K562 (cell line): ENCODE measurements around the gene COG2. TPM values are rescaled to one million over a fixed set of nuclear protein-coding genes. Genes with fewer than 3 reads are reported as not detected.

Experiments
- ATAC-seq: fragments of 200-7000 bp; cut with Tn5 transposase; 3 replicates; pipeline ENCODE4 v1.9.1; 2020; ENCODE audit warnings: moderate library complexity
- BruUV-seq: library from RNA; stranded (reverse); fragments of 400-500 nt; replicated peaks from 2 replicates; lab custom pipeline; 2021; lab: Mats Ljungman, UMichigan
- CTCF ChIA-PET: fragments of 300-600 bp; formaldehyde crosslinking; extraction: SDS; loops from one replicate; lab custom pipeline; 2021; ENCODE audit warnings: low intra/inter-chr PET ratio; lab: Yijun Ruan, JAX
- POLR2A ChIA-PET: fragments of 300-600, 350-650 bp; sonication (Branson Sonifier 250); formaldehyde crosslinking; extraction: SDS; loops from one replicate; lab custom pipeline; 2021; ENCODE audit warnings: antibody characterized with exemption, inconsistent platforms; lab: Yijun Ruan, JAX
- DNase-seq, 4 experiments: peaks; one replicate each; pipeline versions ENCODE4 v3.0.0 to v3.0.0-alpha.2; 2011 to 2018; ENCODE audit warnings: low spot score in 3 of 4, mixed read lengths in 3 of 4; ENCODE audit errors: extremely low read depth in 1 of 4
- FAIRE-seq: peaks from 2 replicates; lab custom pipeline; 2011; peaks lifted over from hg19 to GRCh38; lab: Jason Lieb, UNC
- H2AFZ ChIP-seq: 2 replicates; pipeline ENCODE4 v1.6.0; 2011; ENCODE audit warnings: low read depth, low read length, control low read depth, inconsistent platforms
- H3K27ac ChIP-seq: fragments of 200-600 bp; 3 replicates; pipeline ENCODE4 v1.8.0; 2011; ENCODE audit warnings: low read depth, mild to moderate bottlenecking, control low read depth, inconsistent platforms, low read length, moderate library complexity, mixed read lengths; ENCODE audit errors: extremely low read depth
- H3K27me3 ChIP-seq, 2 experiments: fragments of 300-600 bp in 1 of 2; 2 replicates in 1 of 2; 3 replicates in 1 of 2; pipeline versions ENCODE4 v1.6.0 to v1.8.0; 2011; ENCODE audit warnings: inconsistent platforms in 2 of 2, low read length in 2 of 2, mild to moderate bottlenecking in 1 of 2, mixed read lengths in 1 of 2, moderate library complexity in 1 of 2; ENCODE audit not compliant: control insufficient read depth in 2 of 2, insufficient read depth in 2 of 2
- H3K36me3 ChIP-seq: fragments of 300-600 bp; 3 replicates; pipeline ENCODE4 v1.8.0; 2011; ENCODE audit warnings: mild to moderate bottlenecking, low read length, inconsistent platforms; ENCODE audit not compliant: control insufficient read depth, insufficient read depth
- H3K4me1 ChIP-seq, 2 experiments: fragments of 200-600 bp in 1 of 2; replicated peaks in 1 of 2; 2 replicates in 1 of 2; 3 replicates in 1 of 2; pipeline versions ENCODE4 v1.5.1 to v1.8.0; 2011; ENCODE audit warnings: inconsistent platforms in 2 of 2, low read length in 2 of 2, mild to moderate bottlenecking in 1 of 2, mixed read lengths in 1 of 2, moderate library complexity in 1 of 2; ENCODE audit not compliant: control insufficient read depth in 2 of 2, insufficient read depth in 2 of 2
- H3K4me2 ChIP-seq: 2 replicates; pipeline ENCODE4 v1.6.1; 2011; ENCODE audit warnings: low read length, control low read depth, inconsistent platforms, mixed read lengths; ENCODE audit not compliant: insufficient read depth
- H3K4me3 ChIP-seq: fragments of 200-600 bp; sonication (generic), shearing (Covaris generic); 2 replicates; pipeline ENCODE4 v1.5.1; 2016; ENCODE audit warnings: control low read depth, inconsistent platforms
- H3K79me2 ChIP-seq: fragments of 200-600 bp; 3 replicates; pipeline ENCODE4 v1.8.0; 2011; ENCODE audit warnings: low read length, inconsistent platforms; ENCODE audit not compliant: control insufficient read depth, insufficient read depth
- H3K9ac ChIP-seq, 2 experiments: 2 replicates each; pipeline versions ENCODE4 v1.6.0 to v1.6.1; 2011; ENCODE audit warnings: low read depth in 2 of 2, low read length in 2 of 2, control low read depth in 1 of 2, inconsistent platforms in 1 of 2, mild to moderate bottlenecking in 1 of 2, mixed read lengths in 1 of 2; ENCODE audit not compliant: insufficient read depth in 1 of 2
- H3K9me1 ChIP-seq: one replicate; pipeline ENCODE4 v1.6.0; 2011; ENCODE audit warnings: inconsistent platforms, mild to moderate bottlenecking, low read length, moderate library complexity; ENCODE audit not compliant: control insufficient read depth, insufficient read depth
- H3K9me3 ChIP-seq: replicated peaks from 2 replicates; pipeline ENCODE4 v1.5.1; 2011; ENCODE audit warnings: low read depth, low read length, inconsistent platforms; ENCODE audit not compliant: control insufficient read depth, insufficient read depth
- H4K20me1 ChIP-seq: replicated peaks from 2 replicates; pipeline ENCODE4 v1.6.1; 2011; ENCODE audit warnings: low read length, inconsistent platforms, mixed read lengths; ENCODE audit not compliant: control insufficient read depth, insufficient read depth
- MYC ChIP-seq, 2 experiments: fragments of 250-450 bp in 1 of 2; sonication (Bioruptor Pico) in 1 of 2; IDR thresholded peaks; 2 replicates each; pipeline versions ENCODE4 v1.5.1 to v1.6.1; 2012 to 2021; ENCODE audit warnings: low read depth in 2 of 2, borderline replicate concordance in 1 of 2, improper control_type of control experiment in 1 of 2, low read length in 1 of 2, mild to moderate bottlenecking in 1 of 2, moderate library complexity in 1 of 2
- PML ChIP-seq: IDR thresholded peaks from 2 replicates; pipeline ENCODE4 v1.6.1; 2012; ENCODE audit warnings: low read length, inconsistent platforms
- RFX1 ChIP-seq: fragments of 450-650 bp; IDR thresholded peaks from 2 replicates; pipeline ENCODE4 v1.6.1; 2016; ENCODE audit warnings: mild to moderate bottlenecking, moderate library complexity
- SLC30A9 ChIP-seq: fragments of 250-450 bp; sonication (Bioruptor Pico); IDR thresholded peaks from 2 replicates; pipeline ENCODE4 v1.8.0; 2022; ENCODE audit warnings: mild to moderate bottlenecking, moderate library complexity
- SMAD1 ChIP-seq: fragments of 150-350 bp; IDR thresholded peaks from 2 replicates; pipeline ENCODE4 v1.6.1; 2014; ENCODE audit warnings: low read length, low read depth; ENCODE audit not compliant: partially characterized antibody
- ZNF146 ChIP-seq: IDR thresholded peaks from one replicate; pipeline ENCODE4 v1.6.1; 2018; ENCODE audit warnings: missing compliant biosample characterization; ENCODE audit not compliant: unreplicated experiment
- WGBS: fragments of 100-300 bp; shearing (Covaris generic); methylation state at CpG from one replicate; pipeline ENCODE4 v1.1.6; 2016; ENCODE audit warnings: low coverage, mixed read lengths; ENCODE audit not compliant: insufficient coverage; ENCODE audit errors: missing lambda C conversion rate; 5-methylcytosine and 5-hydroxymethylcytosine counted together
- in situ Hi-C: fragments of 300-500 bp; cut with MboI; formaldehyde crosslinking; loops from 4 replicates; pipeline ENCODE4 v1.15.0; 2018; ENCODE audit warnings: inconsistent platforms, mixed read lengths
- intact Hi-C: fragments of 100-400 bp; cut with micrococcal nuclease; formaldehyde crosslinking; loops from 2 replicates; pipeline ENCODE4 v1.14.2; 2022
- polyA plus RNA-seq, 8 experiments: library from polyadenylated mRNA; depleted of rRNA in 4 of 8; stranded (reverse) in 5 of 8; unstranded in 3 of 8; fragments of >200 nt; fragmentation: Nextera tagmentation in 2 of 8; fragmentation: Illumina TruSeq in 1 of 8; extraction: Ambion mirVana in 2 of 8; extraction: Trizol in 1 of 8; gene quantifications; 2 replicates each; pipeline versions ENCODE4 v1.2.1 to v1.2.3, GENCODE V29; 2011 to 2014; ENCODE audit warnings: inconsistent platforms in 1 of 8, missing spikeins in 1 of 8
- total RNA-seq, 7 experiments: library from RNA; depleted of rRNA in 6 of 7; stranded (reverse); fragments of >200 nt in 6 of 7; fragmentation: Illumina TruSeq in 2 of 7; extraction: Trizol in 2 of 7; gene quantifications; 2 replicates each; pipeline versions ENCODE4 v1.2.1 to v1.2.3, GENCODE V29; 2011 to 2021; ENCODE audit warnings: low replicate concordance in 1 of 7
- TF ChIP-seq, protein P1 (sequence below), 2 experiments: fragments of 450-650 bp; conservative IDR thresholded peaks; 2 replicates each; pipeline ENCODE4 v1.6.1; 2017; ENCODE audit warnings: mild to moderate bottlenecking in 2 of 2, moderate library complexity in 2 of 2
- TF ChIP-seq, protein P2 (sequence below): fragments of 450-650 bp; IDR thresholded peaks from 2 replicates; pipeline ENCODE4 v1.6.1; 2018; ENCODE audit warnings: mild to moderate bottlenecking, low read depth; ENCODE audit not compliant: partially characterized antibody
- TF ChIP-seq, protein P3 (sequence below): fragments of 250-450 bp; sonication (Bioruptor Pico); IDR thresholded peaks from 2 replicates; pipeline ENCODE4 v1.8.0; 2021; ENCODE audit warnings: moderate library complexity, mild to moderate bottlenecking, inconsistent platforms

Gene COG2
- total and polyA plus RNA-seq, 9 of the 15 experiments (the other 6 are each of a cell fraction or from before 2014, with no cell fraction given): 22.0 to 51.7 (median 33.3) TPM

DNA sequence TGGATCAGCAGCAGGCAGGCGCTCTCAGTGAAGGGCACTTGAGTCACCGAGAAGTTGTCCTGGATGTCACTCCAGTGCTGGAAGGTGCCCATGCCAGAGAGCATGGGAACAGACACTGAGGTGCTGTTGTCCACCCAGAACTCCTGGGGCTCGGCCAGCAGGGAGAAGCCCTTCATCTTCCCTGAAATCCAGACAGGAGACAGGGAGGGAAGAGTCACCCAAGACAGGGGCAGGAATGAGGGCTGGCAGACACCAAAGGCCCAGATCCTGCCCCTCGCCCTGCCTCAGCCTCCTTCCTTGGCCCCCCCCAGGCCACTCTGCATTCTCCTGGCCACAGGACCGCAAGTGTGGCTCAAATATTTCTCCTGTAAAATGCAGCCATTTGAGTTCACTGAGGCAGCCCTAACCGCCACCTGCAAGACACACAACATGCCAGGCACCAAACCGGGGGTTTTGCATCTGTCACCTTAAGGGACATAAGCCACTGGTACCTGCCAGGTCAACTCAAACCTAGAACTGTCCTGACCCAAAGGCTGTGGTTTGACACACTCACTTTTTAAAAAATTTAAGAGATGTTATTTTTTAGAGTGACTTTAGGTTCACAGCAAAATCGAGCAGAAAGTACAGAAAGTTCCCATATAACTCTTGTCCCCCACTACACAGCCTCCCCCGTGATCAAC lies 63.9 kb downstream of the COG2 start:
- Histone ChIP-seq H3K9ac (no peak overlapping the region), H3K4me1 (peaks cover 0 to 16% of the 10 kb centered on the region in 2 experiments; a peak in 2 of 5 replicates), H3K79me2 (no peaks in the 10 kb centered on the region), H3K4me2 (no peak overlapping the region), H3K9me3 (no peaks in the 10 kb centered on the region), H3K27me3 (peaks cover 68 to 92% of the 10 kb centered on the region in 2 experiments), H3K4me3 (no peak overlapping the region), H3K9me1 (no peaks in the 10 kb centered on the region), H2AFZ (no peak overlapping the region), H3K36me3 (no peaks in the 10 kb centered on the region), H3K27ac (no peak overlapping the region), H4K20me1 (peaks cover 10% of the 10 kb centered on the region)
- DNase-seq (no peak), FAIRE-seq (no peak), ATAC-seq (no peak)
- in situ Hi-C loops (no loop called here), intact Hi-C loops (no loop called here)
- WGBS: 3% methylated on average over 9 of the region's 9 CpGs
- BruUV-seq: no TSS peak
- POLR2A ChIA-PET: no interaction called here
- CTCF ChIA-PET: no interaction called here
- TF ChIP-seq SMAD1 (no peak), MYC (IDR thresholded peaks at IDR 0.05; ENCODE audit: low read depth, low read length) (no peak), MYC (CRISPR knock-in tag; IDR thresholded peaks at IDR 0.05; ENCODE audit: borderline replicate concordance, low read depth) (no peak), PML (no peak), SLC30A9 (CRISPR knock-in tag) (no peak), ZNF146 (no peak), RFX1 (no peak)
- TF ChIP-seq, protein P1, sequence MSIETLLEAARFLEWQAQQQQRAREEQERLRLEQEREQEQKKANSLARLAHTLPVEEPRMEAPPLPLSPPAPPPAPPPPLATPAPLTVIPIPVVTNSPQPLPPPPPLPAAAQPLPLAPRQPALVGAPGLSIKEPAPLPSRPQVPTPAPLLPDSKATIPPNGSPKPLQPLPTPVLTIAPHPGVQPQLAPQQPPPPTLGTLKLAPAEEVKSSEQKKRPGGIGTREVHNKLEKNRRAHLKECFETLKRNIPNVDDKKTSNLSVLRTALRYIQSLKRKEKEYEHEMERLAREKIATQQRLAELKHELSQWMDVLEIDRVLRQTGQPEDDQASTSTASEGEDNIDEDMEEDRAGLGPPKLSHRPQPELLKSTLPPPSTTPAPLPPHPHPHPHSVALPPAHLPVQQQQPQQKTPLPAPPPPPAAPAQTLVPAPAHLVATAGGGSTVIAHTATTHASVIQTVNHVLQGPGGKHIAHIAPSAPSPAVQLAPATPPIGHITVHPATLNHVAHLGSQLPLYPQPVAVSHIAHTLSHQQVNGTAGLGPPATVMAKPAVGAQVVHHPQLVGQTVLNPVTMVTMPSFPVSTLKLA (conservative IDR thresholded peaks at IDR 0.05): no peak
- TF ChIP-seq, protein P2, sequence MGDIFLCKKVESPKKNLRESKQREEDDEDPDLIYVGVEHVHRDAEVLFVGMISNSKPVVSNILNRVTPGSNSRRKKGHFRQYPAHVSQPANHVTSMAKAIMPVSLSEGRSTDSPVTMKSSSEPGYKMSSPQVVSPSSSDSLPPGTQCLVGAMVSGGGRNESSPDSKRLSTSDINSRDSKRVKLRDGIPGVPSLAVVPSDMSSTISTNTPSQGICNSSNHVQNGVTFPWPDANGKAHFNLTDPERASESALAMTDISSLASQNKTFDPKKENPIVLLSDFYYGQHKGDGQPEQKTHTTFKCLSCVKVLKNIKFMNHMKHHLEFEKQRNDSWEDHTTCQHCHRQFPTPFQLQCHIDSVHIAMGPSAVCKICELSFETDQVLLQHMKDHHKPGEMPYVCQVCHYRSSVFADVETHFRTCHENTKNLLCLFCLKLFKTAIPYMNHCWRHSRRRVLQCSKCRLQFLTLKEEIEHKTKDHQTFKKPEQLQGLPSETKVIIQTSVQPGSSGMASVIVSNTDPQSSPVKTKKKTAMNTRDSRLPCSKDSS: no peak
- TF ChIP-seq, protein P3, sequence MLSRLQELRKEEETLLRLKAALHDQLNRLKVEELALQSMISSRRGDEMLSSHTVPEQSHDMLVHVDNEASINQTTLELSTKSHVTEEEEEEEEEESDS: no peak
